ENCODE data around the gene HBP1. TPM values are rescaled to one million over a fixed set of nuclear protein-coding genes. Genes with fewer than 3 reads are reported as not detected.

HBP1 gene
- total and polyA plus RNA-seq, 2 experiments from 2014 or later = 36.0 to 52.8 TPM

DNA sequence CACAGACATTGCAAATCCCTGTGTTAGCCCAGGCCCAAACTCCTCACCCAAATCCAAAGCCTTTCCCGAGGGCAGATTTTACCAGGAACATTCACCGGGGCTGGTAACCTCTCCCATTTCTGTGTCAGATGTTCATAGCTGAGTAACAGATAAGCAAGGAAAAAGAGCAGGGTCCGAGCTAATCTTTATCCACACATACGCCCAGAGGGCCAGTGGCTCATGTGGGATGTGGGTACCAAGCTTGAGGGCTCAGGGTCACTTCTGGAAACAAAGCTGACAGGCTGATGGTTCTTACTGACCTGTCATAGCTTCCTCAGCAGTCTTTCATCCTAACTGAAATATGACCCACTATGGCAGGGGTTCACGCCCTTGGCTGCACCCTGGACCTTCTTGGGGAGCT, 39.8 kb downstream of the HBP1 start (continued):
- TF ChIP-seq, protein P1, sequence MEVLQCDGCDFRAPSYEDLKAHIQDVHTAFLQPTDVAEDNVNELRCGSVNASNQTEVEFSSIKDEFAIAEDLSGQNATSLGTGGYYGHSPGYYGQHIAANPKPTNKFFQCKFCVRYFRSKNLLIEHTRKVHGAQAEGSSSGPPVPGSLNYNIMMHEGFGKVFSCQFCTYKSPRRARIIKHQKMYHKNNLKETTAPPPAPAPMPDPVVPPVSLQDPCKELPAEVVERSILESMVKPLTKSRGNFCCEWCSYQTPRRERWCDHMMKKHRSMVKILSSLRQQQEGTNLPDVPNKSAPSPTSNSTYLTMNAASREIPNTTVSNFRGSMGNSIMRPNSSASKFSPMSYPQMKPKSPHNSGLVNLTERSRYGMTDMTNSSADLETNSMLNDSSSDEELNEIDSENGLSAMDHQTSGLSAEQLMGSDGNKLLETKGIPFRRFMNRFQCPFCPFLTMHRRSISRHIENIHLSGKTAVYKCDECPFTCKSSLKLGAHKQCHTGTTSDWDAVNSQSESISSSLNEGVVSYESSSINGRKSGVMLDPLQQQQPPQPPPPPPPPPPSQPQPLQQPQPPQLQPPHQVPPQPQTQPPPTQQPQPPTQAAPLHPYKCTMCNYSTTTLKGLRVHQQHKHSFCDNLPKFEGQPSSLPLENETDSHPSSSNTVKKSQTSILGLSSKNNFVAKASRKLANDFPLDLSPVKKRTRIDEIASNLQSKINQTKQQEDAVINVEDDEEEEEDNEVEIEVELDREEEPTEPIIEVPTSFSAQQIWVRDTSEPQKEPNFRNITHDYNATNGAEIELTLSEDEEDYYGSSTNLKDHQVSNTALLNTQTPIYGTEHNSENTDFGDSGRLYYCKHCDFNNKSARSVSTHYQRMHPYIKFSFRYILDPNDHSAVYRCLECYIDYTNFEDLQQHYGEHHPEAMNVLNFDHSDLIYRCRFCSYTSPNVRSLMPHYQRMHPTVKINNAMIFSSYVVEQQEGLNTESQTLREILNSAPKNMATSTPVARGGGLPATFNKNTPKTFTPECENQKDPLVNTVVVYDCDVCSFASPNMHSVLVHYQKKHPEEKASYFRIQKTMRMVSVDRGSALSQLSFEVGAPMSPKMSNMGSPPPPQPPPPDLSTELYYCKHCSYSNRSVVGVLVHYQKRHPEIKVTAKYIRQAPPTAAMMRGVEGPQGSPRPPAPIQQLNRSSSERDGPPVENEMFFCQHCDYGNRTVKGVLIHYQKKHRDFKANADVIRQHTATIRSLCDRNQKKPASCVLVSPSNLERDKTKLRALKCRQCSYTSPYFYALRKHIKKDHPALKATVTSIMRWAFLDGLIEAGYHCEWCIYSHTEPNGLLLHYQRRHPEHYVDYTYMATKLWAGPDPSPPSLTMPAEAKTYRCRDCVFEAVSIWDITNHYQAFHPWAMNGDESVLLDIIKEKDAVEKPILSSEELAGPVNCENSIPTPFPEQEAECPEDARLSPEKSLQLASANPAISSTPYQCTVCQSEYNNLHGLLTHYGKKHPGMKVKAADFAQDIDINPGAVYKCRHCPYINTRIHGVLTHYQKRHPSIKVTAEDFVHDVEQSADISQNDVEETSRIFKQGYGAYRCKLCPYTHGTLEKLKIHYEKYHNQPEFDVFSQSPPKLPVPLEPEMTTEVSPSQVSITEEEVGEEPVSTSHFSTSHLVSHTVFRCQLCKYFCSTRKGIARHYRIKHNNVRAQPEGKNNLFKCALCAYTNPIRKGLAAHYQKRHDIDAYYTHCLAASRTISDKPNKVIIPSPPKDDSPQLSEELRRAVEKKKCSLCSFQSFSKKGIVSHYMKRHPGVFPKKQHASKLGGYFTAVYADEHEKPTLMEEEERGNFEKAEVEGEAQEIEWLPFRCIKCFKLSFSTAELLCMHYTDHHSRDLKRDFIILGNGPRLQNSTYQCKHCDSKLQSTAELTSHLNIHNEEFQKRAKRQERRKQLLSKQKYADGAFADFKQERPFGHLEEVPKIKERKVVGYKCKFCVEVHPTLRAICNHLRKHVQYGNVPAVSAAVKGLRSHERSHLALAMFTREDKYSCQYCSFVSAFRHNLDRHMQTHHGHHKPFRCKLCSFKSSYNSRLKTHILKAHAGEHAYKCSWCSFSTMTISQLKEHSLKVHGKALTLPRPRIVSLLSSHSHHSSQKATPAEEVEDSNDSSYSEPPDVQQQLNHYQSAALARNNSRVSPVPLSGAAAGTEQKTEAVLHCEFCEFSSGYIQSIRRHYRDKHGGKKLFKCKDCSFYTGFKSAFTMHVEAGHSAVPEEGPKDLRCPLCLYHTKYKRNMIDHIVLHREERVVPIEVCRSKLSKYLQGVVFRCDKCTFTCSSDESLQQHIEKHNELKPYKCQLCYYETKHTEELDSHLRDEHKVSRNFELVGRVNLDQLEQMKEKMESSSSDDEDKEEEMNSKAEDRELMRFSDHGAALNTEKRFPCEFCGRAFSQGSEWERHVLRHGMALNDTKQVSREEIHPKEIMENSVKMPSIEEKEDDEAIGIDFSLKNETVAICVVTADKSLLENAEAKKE (CRISPR knock-in tag; IDR thresholded peaks at IDR 0.05) = no peak
- TF ChIP-seq EZH2phosphoT487 (IDR thresholded peaks at IDR 0.05; ENCODE audit: unreplicated experiment) (no peak), STAT1 (IDR thresholded peaks at IDR 0.05; ENCODE audit: unreplicated experiment) (no peak), EZH2 (IDR thresholded peaks at IDR 0.05; ENCODE audit: low read depth, unreplicated experiment) (no peak), POLR2AphosphoS5 (IDR thresholded peaks at IDR 0.05; ENCODE audit: low read depth) (no peak), NANOG (IDR thresholded peaks at IDR 0.05; ENCODE audit: borderline replicate concordance) (no peak)

DNA sequence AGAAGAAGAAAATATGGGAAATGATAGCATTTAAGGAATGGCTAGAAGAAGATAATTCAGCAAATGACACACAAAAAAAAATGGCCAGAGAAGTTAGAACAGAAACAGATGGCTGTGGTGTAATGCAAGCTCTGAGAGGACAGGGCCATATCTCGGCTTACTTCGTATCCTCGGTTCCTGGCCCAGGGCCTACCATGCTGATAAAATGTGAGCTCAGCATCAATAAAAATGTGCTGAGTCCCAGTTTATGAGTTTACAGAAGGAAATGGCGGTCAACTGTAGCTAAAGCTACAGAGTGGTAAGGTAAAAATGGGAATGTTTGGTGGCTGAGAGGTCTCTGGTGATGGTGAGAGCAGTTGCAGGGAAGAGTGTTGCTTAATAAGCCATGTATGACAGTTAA, 40.8 kb downstream of the HBP1 start:
- H3K36me3 ChIP-seq (ENCODE audit: insufficient read depth) = no peaks in the 10 kb centered on the region
- H3K4me3 ChIP-seq = no peak overlapping the region
- no peaks in the 10 kb centered on the region; the same call in 1 of the 2 replicates for H4K20me1 ChIP-seq (replicated peaks; ENCODE audit: insufficient read depth)
- H3K79me2 ChIP-seq (replicated peaks; ENCODE audit: insufficient read depth) = no peaks in the 10 kb centered on the region
- Mint-ChIP-seq H3K27ac (no peak overlapping the region), H3K9me3 (no peaks in the 10 kb centered on the region), H3K4me3 (no peak overlapping the region), H3K27me3 (ENCODE audit: insufficient read depth, low read depth, poor library complexity) (peaks cover 5% of the 10 kb centered on the region), H3K4me1 (0 out of 3 replicates have a peak, but pooled peaks cover 3% of the 10 kb centered on the region), H3K36me3 (ENCODE audit: low read depth) (peaks cover 4% of the 10 kb centered on the region; the same call in 2 of the 3 replicates)
- no peaks in the 10 kb centered on the region for H3K27me3 ChIP-seq (ENCODE audit: insufficient read depth)
- no peaks in the 10 kb centered on the region for H3F3A ChIP-seq (replicated peaks; ENCODE audit: low read depth)
- ATAC-seq (no peak), DNase-seq (ENCODE audit: low spot score) (no peak)
- no peak overlapping the region for H3K4me2 ChIP-seq
- no peak overlapping the region for H2AFZ ChIP-seq
- no peaks in the 10 kb centered on the region for H3K4me1 ChIP-seq (ENCODE audit: insufficient read depth)
- H3K9me2 ChIP-seq (ENCODE audit: insufficient read depth) = no peaks in the 10 kb centered on the region
- H3K27ac ChIP-seq (ENCODE audit: low read depth) = no peak overlapping the region
- TF ChIP-seq STAT1 (IDR thresholded peaks at IDR 0.05; ENCODE audit: unreplicated experiment) (no peak), ZNF331 (CRISPR knock-in tag; IDR thresholded peaks at IDR 0.05; ENCODE audit: low read depth) (no peak), EZH2phosphoT487 (IDR thresholded peaks at IDR 0.05; ENCODE audit: unreplicated experiment) (no peak)
- TF ChIP-seq, protein P2, sequence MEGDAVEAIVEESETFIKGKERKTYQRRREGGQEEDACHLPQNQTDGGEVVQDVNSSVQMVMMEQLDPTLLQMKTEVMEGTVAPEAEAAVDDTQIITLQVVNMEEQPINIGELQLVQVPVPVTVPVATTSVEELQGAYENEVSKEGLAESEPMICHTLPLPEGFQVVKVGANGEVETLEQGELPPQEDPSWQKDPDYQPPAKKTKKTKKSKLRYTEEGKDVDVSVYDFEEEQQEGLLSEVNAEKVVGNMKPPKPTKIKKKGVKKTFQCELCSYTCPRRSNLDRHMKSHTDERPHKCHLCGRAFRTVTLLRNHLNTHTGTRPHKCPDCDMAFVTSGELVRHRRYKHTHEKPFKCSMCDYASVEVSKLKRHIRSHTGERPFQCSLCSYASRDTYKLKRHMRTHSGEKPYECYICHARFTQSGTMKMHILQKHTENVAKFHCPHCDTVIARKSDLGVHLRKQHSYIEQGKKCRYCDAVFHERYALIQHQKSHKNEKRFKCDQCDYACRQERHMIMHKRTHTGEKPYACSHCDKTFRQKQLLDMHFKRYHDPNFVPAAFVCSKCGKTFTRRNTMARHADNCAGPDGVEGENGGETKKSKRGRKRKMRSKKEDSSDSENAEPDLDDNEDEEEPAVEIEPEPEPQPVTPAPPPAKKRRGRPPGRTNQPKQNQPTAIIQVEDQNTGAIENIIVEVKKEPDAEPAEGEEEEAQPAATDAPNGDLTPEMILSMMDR (conservative IDR thresholded peaks at IDR 0.05; ENCODE audit: low read depth in 2 of 2) = no peak
- TF ChIP-seq, protein P1 (CRISPR knock-in tag; IDR thresholded peaks at IDR 0.05) = no peak
